ENCODE data around the gene ZNF469. TPM values are rescaled to one million over a fixed set of nuclear protein-coding genes. Genes with fewer than 3 reads are reported as not detected.

The ZNF469 gene
- total and polyA plus RNA-seq, 4 donors, result 0.04 to 0.50 (median 0.36) TPM

DNA sequence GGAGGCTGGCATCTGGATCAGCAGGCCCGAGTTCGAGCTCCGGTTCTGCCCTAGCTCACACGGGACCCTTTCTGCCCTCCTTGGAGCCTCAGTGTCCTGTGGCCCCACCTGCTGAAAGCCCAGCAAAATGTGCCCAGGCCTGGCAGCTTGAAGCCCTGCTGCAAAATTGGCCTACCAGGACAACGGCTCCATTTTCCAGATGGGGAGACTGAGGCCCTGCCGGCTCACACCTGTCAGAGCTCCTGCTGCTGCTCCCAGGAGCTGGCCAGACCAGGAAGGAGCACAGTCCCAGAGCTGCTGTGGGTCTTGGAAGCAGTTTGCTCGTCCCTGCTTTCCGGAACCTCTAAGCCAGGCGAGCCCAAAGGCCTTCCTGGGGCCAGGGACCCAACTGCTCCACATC is 17.4 kb downstream of the ZNF469 start:
- H3K27me3 ChIP-seq (ENCODE audit: control insufficient read depth in 4 of 4, insufficient read depth in 4 of 4, low read length in 3 of 4), result no peaks in the 10 kb centered on the region
- no peak for DNase-seq (ENCODE audit: low spot score)
- whole genome bisulfite sequencing, result 94% methylated on average over 9 of the region's 9 CpGs
- no peaks in the 10 kb centered on the region for H3K4me1 ChIP-seq (ENCODE audit: control insufficient read depth in 4 of 4, insufficient read depth in 4 of 4, low read length in 3 of 4)
- no peaks in the 10 kb centered on the region for H3K36me3 ChIP-seq (ENCODE audit: control insufficient read depth in 4 of 4, insufficient read depth in 3 of 4, low read depth in 1 of 4, low read length in 3 of 4)
- H3K4me3 ChIP-seq (ENCODE audit: low read depth in 1 of 3, low read length in 3 of 3), result no peak overlapping the region
- no peaks in the 10 kb centered on the region for H3K9me3 ChIP-seq (ENCODE audit: control insufficient read depth in 4 of 4, low read length in 3 of 4)
- H3K27ac ChIP-seq (ENCODE audit: low read depth in 1 of 2, low read length in 2 of 2), result no peak overlapping the region
- H3K9ac ChIP-seq (ENCODE audit: low read depth in 1 of 2, low read length in 2 of 2), result no peak overlapping the region
- TF ChIP-seq NR2F2 (IDR thresholded peaks at IDR 0.05), result no peak
- no peak for TF ChIP-seq EGR1 (IDR thresholded peaks at IDR 0.05; ENCODE audit: low read depth in 2 of 2)
- TF ChIP-seq FOXA2 (IDR thresholded peaks at IDR 0.05), result no peak
- TF ChIP-seq TAF1 (conservative IDR thresholded peaks at IDR 0.05), result no peak
- TF ChIP-seq YY1 (IDR thresholded peaks at IDR 0.05), result no peak
- TF ChIP-seq RAD21 (IDR thresholded peaks at IDR 0.05), result no peak
- no peak for TF ChIP-seq SP1 (IDR thresholded peaks at IDR 0.05)
- no peak for TF ChIP-seq HNF4G (IDR thresholded peaks at IDR 0.05)
- TF ChIP-seq REST (IDR thresholded peaks at IDR 0.05), result no peak
- no peak for TF ChIP-seq GABPA (IDR thresholded peaks at IDR 0.05 in 1 of 2, conservative IDR thresholded peaks at IDR 0.05 in 1 of 2)
- TF ChIP-seq, protein P1, sequence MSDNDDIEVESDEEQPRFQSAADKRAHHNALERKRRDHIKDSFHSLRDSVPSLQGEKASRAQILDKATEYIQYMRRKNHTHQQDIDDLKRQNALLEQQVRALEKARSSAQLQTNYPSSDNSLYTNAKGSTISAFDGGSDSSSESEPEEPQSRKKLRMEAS (IDR thresholded peaks at IDR 0.05), result no peak
- TF ChIP-seq ATF3 (IDR thresholded peaks at IDR 0.05), result no peak
- TF ChIP-seq JUND (IDR thresholded peaks at IDR 0.05), result no peak
- TF ChIP-seq, protein P2, sequence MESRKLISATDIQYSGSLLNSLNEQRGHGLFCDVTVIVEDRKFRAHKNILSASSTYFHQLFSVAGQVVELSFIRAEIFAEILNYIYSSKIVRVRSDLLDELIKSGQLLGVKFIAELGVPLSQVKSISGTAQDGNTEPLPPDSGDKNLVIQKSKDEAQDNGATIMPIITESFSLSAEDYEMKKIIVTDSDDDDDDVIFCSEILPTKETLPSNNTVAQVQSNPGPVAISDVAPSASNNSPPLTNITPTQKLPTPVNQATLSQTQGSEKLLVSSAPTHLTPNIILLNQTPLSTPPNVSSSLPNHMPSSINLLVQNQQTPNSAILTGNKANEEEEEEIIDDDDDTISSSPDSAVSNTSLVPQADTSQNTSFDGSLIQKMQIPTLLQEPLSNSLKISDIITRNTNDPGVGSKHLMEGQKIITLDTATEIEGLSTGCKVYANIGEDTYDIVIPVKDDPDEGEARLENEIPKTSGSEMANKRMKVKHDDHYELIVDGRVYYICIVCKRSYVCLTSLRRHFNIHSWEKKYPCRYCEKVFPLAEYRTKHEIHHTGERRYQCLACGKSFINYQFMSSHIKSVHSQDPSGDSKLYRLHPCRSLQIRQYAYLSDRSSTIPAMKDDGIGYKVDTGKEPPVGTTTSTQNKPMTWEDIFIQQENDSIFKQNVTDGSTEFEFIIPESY (IDR thresholded peaks at IDR 0.05), result no peak
- TF ChIP-seq, protein P3, sequence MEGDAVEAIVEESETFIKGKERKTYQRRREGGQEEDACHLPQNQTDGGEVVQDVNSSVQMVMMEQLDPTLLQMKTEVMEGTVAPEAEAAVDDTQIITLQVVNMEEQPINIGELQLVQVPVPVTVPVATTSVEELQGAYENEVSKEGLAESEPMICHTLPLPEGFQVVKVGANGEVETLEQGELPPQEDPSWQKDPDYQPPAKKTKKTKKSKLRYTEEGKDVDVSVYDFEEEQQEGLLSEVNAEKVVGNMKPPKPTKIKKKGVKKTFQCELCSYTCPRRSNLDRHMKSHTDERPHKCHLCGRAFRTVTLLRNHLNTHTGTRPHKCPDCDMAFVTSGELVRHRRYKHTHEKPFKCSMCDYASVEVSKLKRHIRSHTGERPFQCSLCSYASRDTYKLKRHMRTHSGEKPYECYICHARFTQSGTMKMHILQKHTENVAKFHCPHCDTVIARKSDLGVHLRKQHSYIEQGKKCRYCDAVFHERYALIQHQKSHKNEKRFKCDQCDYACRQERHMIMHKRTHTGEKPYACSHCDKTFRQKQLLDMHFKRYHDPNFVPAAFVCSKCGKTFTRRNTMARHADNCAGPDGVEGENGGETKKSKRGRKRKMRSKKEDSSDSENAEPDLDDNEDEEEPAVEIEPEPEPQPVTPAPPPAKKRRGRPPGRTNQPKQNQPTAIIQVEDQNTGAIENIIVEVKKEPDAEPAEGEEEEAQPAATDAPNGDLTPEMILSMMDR (IDR thresholded peaks at IDR 0.05; ENCODE audit: low read depth, low read length, missing input control), result no peak

GRCh38 chr16:88401604-88402246 is 19.0 kb downstream of the ZNF469 start:
- Histone ChIP-seq H3K9me3 (ENCODE audit: control insufficient read depth in 4 of 4, low read length in 3 of 4) (no peaks in the 10 kb centered on the region), H3K27ac (ENCODE audit: low read depth in 1 of 2, low read length in 2 of 2) (no peak overlapping the region), H3K36me3 (ENCODE audit: control insufficient read depth in 4 of 4, insufficient read depth in 3 of 4, low read depth in 1 of 4, low read length in 3 of 4) (no peaks in the 10 kb centered on the region), H3K4me1 (ENCODE audit: control insufficient read depth in 4 of 4, insufficient read depth in 4 of 4, low read length in 3 of 4) (no peaks in the 10 kb centered on the region), H3K9ac (ENCODE audit: low read depth in 1 of 2, low read length in 2 of 2) (no peak overlapping the region), H3K4me3 (ENCODE audit: low read depth in 1 of 3, low read length in 3 of 3) (no peak overlapping the region), H3K27me3 (ENCODE audit: control insufficient read depth in 4 of 4, insufficient read depth in 4 of 4, low read length in 3 of 4) (no peaks in the 10 kb centered on the region)
- DNase-seq (ENCODE audit: low spot score), result no peak
- 66% methylated on average over 3 of the region's 3 CpGs for WGBS
- TF ChIP-seq JUND (IDR thresholded peaks at IDR 0.05) (no peak), EGR1 (IDR thresholded peaks at IDR 0.05; ENCODE audit: low read depth in 2 of 2) (no peak), SP1 (IDR thresholded peaks at IDR 0.05) (no peak), YY1 (IDR thresholded peaks at IDR 0.05) (no peak), HNF4G (IDR thresholded peaks at IDR 0.05) (no peak), RAD21 (IDR thresholded peaks at IDR 0.05) (no peak), FOXA2 (IDR thresholded peaks at IDR 0.05) (no peak), HNF4A (conservative IDR thresholded peaks at IDR 0.05) (no peak), REST (IDR thresholded peaks at IDR 0.05) (no peak), TAF1 (conservative IDR thresholded peaks at IDR 0.05) (no peak), GABPA (IDR thresholded peaks at IDR 0.05 in 1 of 2, conservative IDR thresholded peaks at IDR 0.05 in 1 of 2) (no peak), RXRA (IDR thresholded peaks at IDR 0.05) (no peak), ATF3 (IDR thresholded peaks at IDR 0.05) (no peak), FOXA1 (IDR thresholded peaks at IDR 0.05) (no peak)
